ENCODE data around the gene TENM4. TPM values are rescaled to one million over a fixed set of nuclear protein-coding genes. Genes with fewer than 3 reads are reported as not detected.

TENM4 gene
- total and polyA plus RNA-seq, 2 of the 8 experiments (the other 6 are each of a cell fraction or from before 2014, with no cell fraction given), result 3.5 to 7.2 TPM

DNA sequence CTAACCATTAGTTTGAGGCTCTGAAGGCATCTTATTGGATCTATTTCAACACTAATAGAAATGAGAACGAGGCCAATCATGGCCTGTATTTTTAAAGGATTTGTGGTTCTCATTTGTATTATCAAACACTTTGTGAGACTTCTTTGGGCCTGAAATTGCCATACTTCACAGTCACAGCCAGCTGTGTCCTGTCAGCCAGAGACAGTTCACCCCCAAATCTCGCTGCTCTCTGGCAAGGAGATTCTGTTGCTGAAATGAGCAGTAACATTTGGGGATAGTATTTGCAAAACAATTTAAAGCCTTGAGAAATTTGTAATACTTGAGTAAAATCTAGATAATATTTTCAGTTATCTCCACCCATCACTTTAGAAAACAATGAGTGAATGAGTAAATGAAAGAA lies 26.9 kb upstream of the TENM4 start:
- Histone ChIP-seq H3K79me1 (ENCODE audit: low read depth, low read length) (no peaks in the 10 kb centered on the region), H2BK5ac (ENCODE audit: low read depth, low read length) (no peak overlapping the region), H3K18ac (ENCODE audit: extremely low read depth, low read length) (no peak overlapping the region), H3K56ac (replicated peaks; ENCODE audit: insufficient read length, low read depth, low read length) (no peak overlapping the region), H2AFZ (ENCODE audit: low read length) (no peak overlapping the region), H3K27ac (ENCODE audit: low read depth, low read length) (no peak overlapping the region), H3K9ac (replicated peaks in 1 of 4; ENCODE audit: extremely low read depth in 1 of 4, low read depth in 3 of 4, low read length in 3 of 4) (no peak overlapping the region), H3K36me3 (ENCODE audit: control insufficient read depth in 2 of 4, insufficient read depth in 4 of 4, low read length in 3 of 4) (no peaks in the 10 kb centered on the region), H2BK20ac (ENCODE audit: low read length) (no peak overlapping the region), H3K23ac (ENCODE audit: insufficient read length) (no peak overlapping the region), H3K9me3 (ENCODE audit: insufficient read depth in 2 of 2, low read depth in 1 of 2, low read length in 1 of 2) (no peaks in the 10 kb centered on the region), H4K5ac (ENCODE audit: insufficient read length, low read depth, low read length) (no peak overlapping the region), H2BK15ac (ENCODE audit: low read length) (no peak overlapping the region), H4K20me1 (replicated peaks in 1 of 2; ENCODE audit: control insufficient read depth in 1 of 2, insufficient read depth in 2 of 2, low read length in 2 of 2) (no peaks in the 10 kb centered on the region), H2AK5ac (ENCODE audit: low read depth, low read length) (no peak overlapping the region), H3K27me3 (replicated peaks in 1 of 4; ENCODE audit: control insufficient read depth in 3 of 4, extremely low read depth in 1 of 4, insufficient read depth in 3 of 4, low read length in 3 of 4) (peaks cover 0 to 2% (median 0%) of the 10 kb centered on the region in 4 experiments; a peak in 1 of 7 replicates), H3K4me3 (ENCODE audit: extremely low read depth in 1 of 4, insufficient read depth in 2 of 4, low read depth in 3 of 4, low read length in 4 of 4) (no peak overlapping the region), H4K91ac (replicated peaks; ENCODE audit: insufficient read length, low read length) (no peak overlapping the region), H3K79me2 (ENCODE audit: control insufficient read depth in 1 of 2, insufficient read depth in 2 of 2, low read length in 2 of 2) (no peaks in the 10 kb centered on the region), H2BK12ac (ENCODE audit: low read depth, low read length) (no peak overlapping the region), H2BK120ac (replicated peaks; ENCODE audit: low read depth, low read length) (no peak overlapping the region), H3K4me2 (ENCODE audit: insufficient read depth in 1 of 2, low read depth in 2 of 2, low read length in 2 of 2) (no peak overlapping the region), H4K8ac (ENCODE audit: extremely low read depth, insufficient read depth, low read length) (no peak overlapping the region), H3K4me1 (replicated peaks in 1 of 4; ENCODE audit: control insufficient read depth in 3 of 4, insufficient read depth in 4 of 4, low read length in 3 of 4) (peaks cover 12 to 26% (median 21%) of the 10 kb centered on the region in 4 experiments), H3K23me2 (ENCODE audit: low read depth, low read length) (no peaks in the 10 kb centered on the region), H3K14ac (ENCODE audit: insufficient read length) (no peak overlapping the region), H3K4ac (replicated peaks; ENCODE audit: insufficient read length, low read depth, low read length) (no peak overlapping the region)
- POLR2A ChIA-PET (ENCODE audit: partially characterized antibody), result interaction anchor here (1.3 kb wide), 1 partner anchor 28 kb away, joined by 4 read pairs; the partner anchor contains the start of gene TENM4
- FAIRE-seq, result no peak
- WGBS, 2 experiments (ENCODE audit: extremely low coverage in 1 of 2, insufficient coverage in 1 of 2, insufficient read length in 1 of 2, insufficient replicate concordance in 2 of 2, low coverage in 1 of 2, low lambda C conversion rate in 2 of 2, missing lambda C conversion rate in 1 of 2), result 85% methylated on average over 2 of the region's 2 CpGs; no CpG with 5 or more reads in 1 of the 2 experiments
- DNase-seq (ENCODE audit: low read depth in 1 of 2, low spot score in 2 of 2), result no peak
- TF ChIP-seq SAP30 (IDR thresholded peaks at IDR 0.05; ENCODE audit: insufficient read depth, insufficient replicate concordance, low read length) (no peak), CBX5 (IDR thresholded peaks at IDR 0.05; ENCODE audit: low read depth, low read length) (no peak), HDAC6 (IDR thresholded peaks at IDR 0.05; ENCODE audit: low read depth, low read length) (no peak), CHD2 (IDR thresholded peaks at IDR 0.05; ENCODE audit: low read length) (no peak), HDAC2 (IDR thresholded peaks at IDR 0.05; ENCODE audit: borderline replicate concordance in 1 of 2, low read depth in 2 of 2, low read length in 2 of 2) (no peak), EP300 (IDR thresholded peaks at IDR 0.05; ENCODE audit: borderline replicate concordance in 1 of 2, low read depth in 2 of 2, low read length in 2 of 2) (no peak), MAX (IDR thresholded peaks at IDR 0.05) (no peak), TEAD4 (IDR thresholded peaks at IDR 0.05; ENCODE audit: low read depth, low read length) (no peak), BRCA1 (IDR thresholded peaks at IDR 0.05; ENCODE audit: low read depth, low read length) (no peak), SP1 (IDR thresholded peaks at IDR 0.05; ENCODE audit: low read depth, low read length) (no peak), FOSL1 (IDR thresholded peaks at IDR 0.05; ENCODE audit: insufficient read depth, low read depth, low read length) (no peak)
- CTCF ChIA-PET (ENCODE audit: partially characterized antibody), result interaction anchor here (0.9 to 1.0 kb wide), 2 partner anchors 11 to 25 kb away, joined by 3 to 5 read pairs; no protein-coding TSS in a partner anchor
